Neural progenitor cell (in vitro differentiated cells): Measurements from ENCODE around the gene TGFB2. TPM values are rescaled to one million over a fixed set of nuclear protein-coding genes. Genes with fewer than 3 reads are reported as not detected.

Experiments
- DNase-seq: peaks from one replicate; pipeline ENCODE4 v3.0.0-alpha.2; 2016; ENCODE audit warnings: low spot score
- H2AFZ ChIP-seq: fragments of 200-600 bp; sonication (generic); replicated peaks from 2 replicates; pipeline ENCODE4 v1.6.1; 2016; ENCODE audit warnings: antibody characterized with exemption
- H3F3A ChIP-seq: fragments of 200-600 bp; sonication (generic); 2 replicates; pipeline ENCODE4 v1.6.1; 2016; ENCODE audit warnings: antibody characterized with exemption, low read depth
- H3K27ac ChIP-seq: fragments of 200-600 bp; sonication (generic); 2 replicates; pipeline ENCODE4 v1.5.1; 2016; ENCODE audit warnings: mild to moderate bottlenecking
- H3K27me3 ChIP-seq: fragments of 200-600 bp; sonication (generic); 2 replicates; pipeline ENCODE4 v1.6.1; 2016; ENCODE audit warnings: mild to moderate bottlenecking, moderate library complexity
- H3K36me3 ChIP-seq: fragments of 200-600 bp; sonication (generic); 2 replicates; pipeline ENCODE4 v1.5.1; 2016
- H3K4me1 ChIP-seq: fragments of 200-600 bp; sonication (generic); 2 replicates; pipeline ENCODE4 v1.6.1; 2016; ENCODE audit warnings: mixed run types
- H3K4me2 ChIP-seq: fragments of 200-600 bp; sonication (generic); 2 replicates; pipeline ENCODE4 v1.6.1; 2016
- H3K4me3 ChIP-seq: fragments of 200-600 bp; sonication (generic); 2 replicates; pipeline ENCODE4 v1.5.1; 2016
- H3K79me2 ChIP-seq: fragments of 200-600 bp; sonication (generic); 2 replicates; pipeline ENCODE4 v1.6.1; 2016; ENCODE audit warnings: low read depth
- H3K9ac ChIP-seq: fragments of 200-600 bp; sonication (generic); 2 replicates; pipeline ENCODE4 v1.6.1; 2016
- H3K9me3 ChIP-seq: fragments of 200-600 bp; sonication (generic); 2 replicates; pipeline ENCODE4 v1.5.1; 2016; ENCODE audit warnings: low read depth
- H4K20me1 ChIP-seq: fragments of 200-600 bp; sonication (generic); 2 replicates; pipeline ENCODE4 v1.6.1; 2016; ENCODE audit warnings: low read depth
- H3K27ac Mint-ChIP-seq: 3 replicates; pipeline ENCODE4 v1.8.0; 2021; ENCODE audit warnings: mixed read lengths
- H3K27me3 Mint-ChIP-seq: 2 replicates; pipeline ENCODE4 v1.8.0; 2022; ENCODE audit warnings: low read depth, mild to moderate bottlenecking, inconsistent platforms, moderate library complexity, mixed read lengths; ENCODE audit not compliant: insufficient read depth
- H3K36me3 Mint-ChIP-seq: 3 replicates; pipeline ENCODE4 v1.8.0; 2021; ENCODE audit warnings: mixed read lengths
- H3K4me1 Mint-ChIP-seq: 3 replicates; pipeline ENCODE4 v1.8.0; 2021; ENCODE audit warnings: mixed read lengths
- H3K4me3 Mint-ChIP-seq: 3 replicates; pipeline ENCODE4 v1.8.0; 2021; ENCODE audit warnings: mild to moderate bottlenecking, moderate library complexity, mixed read lengths
- H3K9me3 Mint-ChIP-seq: 3 replicates; pipeline ENCODE4 v1.8.0; 2020; ENCODE audit warnings: mixed read lengths
- CTCF ChIP-seq: fragments of 200-600 bp; sonication (generic); IDR thresholded peaks from 2 replicates; pipeline ENCODE4 v1.5.1; 2017; ENCODE audit warnings: antibody characterized with exemption, mild to moderate bottlenecking
- EZH2 ChIP-seq: fragments of 200-600 bp; sonication (generic); IDR thresholded peaks from 2 replicates; pipeline ENCODE4 v1.6.1; 2017; ENCODE audit warnings: antibody characterized with exemption, mild to moderate bottlenecking, moderate library complexity
- EZH2phosphoT487 ChIP-seq: fragments of 200-600 bp; sonication (generic); IDR thresholded peaks from 2 replicates; pipeline ENCODE4 v1.6.1; 2017; ENCODE audit warnings: antibody characterized with exemption
- total RNA-seq: library from RNA; depleted of rRNA; stranded (reverse); fragments of >200 nt; gene quantifications from 2 replicates; pipeline ENCODE4 v1.2.3, GENCODE V29; 2015; ENCODE audit warnings: low replicate concordance

Gene TGFB2
- total RNA-seq, 1 donor from 2014 or later, result 1.9 TPM

- H3K4me2 ChIP-seq, result no peak overlapping the region
- no peaks in the 10 kb centered on the region for H3K4me1 ChIP-seq
- no peak overlapping the region for H3K9ac ChIP-seq
- no peaks in the 10 kb centered on the region for H3F3A ChIP-seq
- H4K20me1 ChIP-seq, result no peaks in the 10 kb centered on the region
- no peaks in the 10 kb centered on the region for H3K9me3 Mint-ChIP-seq
- no peaks in the 10 kb centered on the region for H3K36me3 Mint-ChIP-seq
- no peak overlapping the region for H3K4me3 Mint-ChIP-seq
- no peak for DNase-seq
- H3K36me3 ChIP-seq, result no peaks in the 10 kb centered on the region
- TF ChIP-seq EZH2phosphoT487 (no peak), EZH2 (no peak), CTCF (no peak)
- no peaks in the 10 kb centered on the region for H3K79me2 ChIP-seq
- no peak overlapping the region for H3K27ac Mint-ChIP-seq
- H3K9me3 ChIP-seq, result no peaks in the 10 kb centered on the region
- no peak overlapping the region for H3K4me3 ChIP-seq
- H3K27ac ChIP-seq, result no peak overlapping the region
- H3K27me3 ChIP-seq, result no peaks in the 10 kb centered on the region
- peaks cover 6% of the 10 kb centered on the region for H3K4me1 Mint-ChIP-seq
- H3K27me3 Mint-ChIP-seq, result no peaks in the 10 kb centered on the region
- H2AFZ ChIP-seq, result no peak overlapping the region
These were observed 37.1 kb downstream of the TGFB2 start for GRCh38 chr1:218382261-218382660.

GRCh38 chr1:218383051-218383450 lies 37.9 kb downstream of the TGFB2 start:
- no peak overlapping the region for H3K27ac ChIP-seq
- H3K9ac ChIP-seq, result no peak overlapping the region
- TF ChIP-seq EZH2 (no peak), CTCF (no peak), EZH2phosphoT487 (no peak)
- Mint-ChIP-seq H3K9me3 (no peaks in the 10 kb centered on the region), H3K27me3 (no peaks in the 10 kb centered on the region), H3K27ac (no peak overlapping the region), H3K4me1 (peaks cover 6% of the 10 kb centered on the region), H3K4me3 (no peak overlapping the region), H3K36me3 (no peaks in the 10 kb centered on the region)
- no peaks in the 10 kb centered on the region for H3F3A ChIP-seq
- H3K79me2 ChIP-seq, result no peaks in the 10 kb centered on the region
- no peak overlapping the region for H2AFZ ChIP-seq
- H3K4me1 ChIP-seq, result no peaks in the 10 kb centered on the region
- no peaks in the 10 kb centered on the region for H3K9me3 ChIP-seq
- H3K27me3 ChIP-seq, result no peaks in the 10 kb centered on the region
- H4K20me1 ChIP-seq, result no peaks in the 10 kb centered on the region
- H3K36me3 ChIP-seq, result no peaks in the 10 kb centered on the region
- H3K4me2 ChIP-seq, result no peak overlapping the region
- DNase-seq, result no peak
- H3K4me3 ChIP-seq, result no peak overlapping the region

- Histone ChIP-seq H3F3A (no peaks in the 10 kb centered on the region), H4K20me1 (no peaks in the 10 kb centered on the region), H3K4me1 (no peaks in the 10 kb centered on the region), H3K4me2 (no peak overlapping the region), H3K27ac (no peak overlapping the region), H3K9me3 (no peaks in the 10 kb centered on the region), H3K9ac (no peak overlapping the region), H3K36me3 (no peaks in the 10 kb centered on the region), H3K79me2 (no peaks in the 10 kb centered on the region), H3K27me3 (no peaks in the 10 kb centered on the region), H2AFZ (no peak overlapping the region), H3K4me3 (no peak overlapping the region)
- no peak overlapping the region for H3K4me3 Mint-ChIP-seq
- H3K4me1 Mint-ChIP-seq, result peaks cover 6% of the 10 kb centered on the region
- no peak for TF ChIP-seq EZH2
- TF ChIP-seq EZH2phosphoT487, result no peak
- TF ChIP-seq CTCF, result no peak
- no peak for DNase-seq
- H3K9me3 Mint-ChIP-seq, result no peaks in the 10 kb centered on the region
- no peaks in the 10 kb centered on the region for H3K27me3 Mint-ChIP-seq
- no peak overlapping the region for H3K27ac Mint-ChIP-seq
- H3K36me3 Mint-ChIP-seq, result no peaks in the 10 kb centered on the region
These were observed 38.5 kb downstream of the TGFB2 start for GRCh38 chr1:218383681-218384080.

- H3K27me3 ChIP-seq, result no peaks in the 10 kb centered on the region
- H3K9me3 ChIP-seq, result no peaks in the 10 kb centered on the region
- H4K20me1 ChIP-seq, result no peaks in the 10 kb centered on the region
- no peak overlapping the region for H3K27ac ChIP-seq
- Mint-ChIP-seq H3K4me3 (no peak overlapping the region), H3K27ac (no peak overlapping the region), H3K36me3 (no peaks in the 10 kb centered on the region), H3K4me1 (peaks cover 6% of the 10 kb centered on the region), H3K27me3 (no peaks in the 10 kb centered on the region), H3K9me3 (no peaks in the 10 kb centered on the region)
- no peak for TF ChIP-seq EZH2
- no peak for TF ChIP-seq CTCF
- no peak for TF ChIP-seq EZH2phosphoT487
- no peak overlapping the region for H2AFZ ChIP-seq
- no peak for DNase-seq
- H3K4me1 ChIP-seq, result no peaks in the 10 kb centered on the region
- no peaks in the 10 kb centered on the region for H3F3A ChIP-seq
- H3K4me2 ChIP-seq, result no peak overlapping the region
- no peak overlapping the region for H3K4me3 ChIP-seq
- no peaks in the 10 kb centered on the region for H3K79me2 ChIP-seq
- H3K9ac ChIP-seq, result no peak overlapping the region
- no peaks in the 10 kb centered on the region for H3K36me3 ChIP-seq
These were observed 39.5 kb downstream of the TGFB2 start for GRCh38 chr1:218384581-218384993.
